Fibroblast of skin of right biceps (primary cell): Measurements from ENCODE around the gene CWC22.
A peak's percentile ranks its signal among the peaks of the same experiment; 100 is the strongest.

Experiments
- DNase-seq: peaks from one replicate; pipeline ENCODE4 v3.0.0-alpha.2; 2013

Gene CWC22

GRCh38 chr2:180003073-180003472, 4.0 kb downstream of the CWC22 start:
- no peak for DNase-seq

GRCh38 chr2:180002198-180002770, 4.8 kb downstream of the CWC22 start:
- DNase-seq: no peak

- DNase-seq: no peak
Measured at GRCh38 chr2:180001726-180002125, 5.4 kb downstream of the CWC22 start.

GRCh38 chr2:180000434-180000833, 6.7 kb downstream of the CWC22 start:
- no peak for DNase-seq

- DNase-seq: no peak
Measured at GRCh38 chr2:179999000-179999399, 8.1 kb downstream of the CWC22 start.

- DNase-seq: no peak
Measured at GRCh38 chr2:179995741-179996515, 11.2 kb downstream of the CWC22 start.

GRCh38 chr2:179991344-179991743, 15.8 kb downstream of the CWC22 start:
- DNase-seq: no peak

GRCh38 chr2:179990676-179991317, 16.3 kb downstream of the CWC22 start:
- no peak for DNase-seq

GRCh38 chr2:179987916-179988315, 19.2 kb downstream of the CWC22 start:
- DNase-seq: no peak

- DNase-seq: no peak
Measured at GRCh38 chr2:179985163-179985820, 21.8 kb downstream of the CWC22 start.

GRCh38 chr2:179983250-179983932, 23.7 kb downstream of the CWC22 start:
- DNase-seq: no peak

- peak; percentile 11 for DNase-seq
Measured at GRCh38 chr2:179981085-179981484, 26.0 kb downstream of the CWC22 start.

GRCh38 chr2:179974761-179975160, 32.3 kb downstream of the CWC22 start:
- peak; percentile 5 for DNase-seq

GRCh38 chr2:179966778-179967394, 40.2 kb downstream of the CWC22 start:
- DNase-seq: no peak

GRCh38 chr2:179965291-179966258, 41.5 kb downstream of the CWC22 start:
- no peak for DNase-seq

- peak; percentile 47 for DNase-seq
Measured at GRCh38 chr2:179963626-179964025, 43.5 kb downstream of the CWC22 start.

- DNase-seq: peak; percentile 30
Measured at GRCh38 chr2:179958251-179958650, 48.8 kb downstream of the CWC22 start.

GRCh38 chr2:179954026-179954425, 53.1 kb downstream of the CWC22 start:
- DNase-seq: no peak

GRCh38 chr2:179953359-179953758, 53.7 kb downstream of the CWC22 start:
- no peak for DNase-seq

- DNase-seq: no peak
Measured at GRCh38 chr2:179952658-179953057, 54.4 kb downstream of the CWC22 start.

GRCh38 chr2:179951680-179952079, 55.4 kb downstream of the CWC22 start:
- DNase-seq: no peak
